HG02943 (cell line): Measurements from ENCODE around the gene NFIA.

Experiments
- ATAC-seq: cut with Tn5 transposase; IDR thresholded peaks from one replicate; pipeline ENCODE4 v1.9.1; 2021; ENCODE audit warnings: mild to moderate bottlenecking, low read depth, moderate library complexity; ENCODE audit not compliant: unreplicated experiment

The NFIA gene

DNA sequence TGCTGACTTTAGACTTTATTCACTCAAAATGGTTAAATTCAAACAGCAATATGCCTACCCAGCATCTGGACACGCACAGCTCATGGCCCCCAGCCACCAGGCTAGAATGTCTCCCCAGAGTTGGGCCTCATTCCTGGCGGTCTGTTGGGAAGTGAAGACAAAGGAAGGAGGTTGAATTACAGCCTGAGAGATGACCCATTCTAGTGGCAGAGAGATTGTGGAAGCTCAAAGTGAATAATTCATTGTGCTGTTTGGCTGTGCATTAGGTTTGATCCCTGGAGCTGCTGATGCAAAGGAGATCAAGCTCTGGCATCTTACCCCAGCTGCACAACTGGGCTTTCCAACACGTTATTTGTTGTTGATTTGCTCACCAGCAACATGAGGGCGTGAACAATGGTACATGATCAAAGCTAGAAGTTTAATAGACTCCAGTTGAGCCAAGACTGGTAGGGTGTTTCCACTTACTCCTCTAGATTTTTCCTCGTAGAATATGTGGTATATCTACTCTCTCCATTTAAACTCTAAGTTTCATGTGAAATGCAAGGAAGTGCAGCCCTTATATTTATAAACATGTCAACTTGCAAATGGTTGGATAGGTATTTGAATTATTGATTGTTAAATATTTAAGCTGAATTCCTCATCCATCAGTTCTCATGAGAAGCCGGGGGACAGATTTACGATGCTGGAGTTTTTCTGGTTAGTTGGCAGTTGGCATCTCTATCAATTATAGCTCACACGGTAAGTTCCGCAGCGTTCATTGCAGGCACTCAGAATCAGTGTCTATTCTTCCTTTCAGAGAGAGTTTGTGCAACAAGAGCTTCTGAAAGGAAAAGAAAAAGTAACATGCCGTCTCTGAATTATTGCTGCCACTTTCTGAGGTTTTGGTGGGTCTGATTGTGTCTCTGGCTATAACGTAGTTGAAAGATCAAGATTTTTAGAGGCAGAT is 419.9 kb downstream of the NFIA start:
- no peak for ATAC-seq

DNA sequence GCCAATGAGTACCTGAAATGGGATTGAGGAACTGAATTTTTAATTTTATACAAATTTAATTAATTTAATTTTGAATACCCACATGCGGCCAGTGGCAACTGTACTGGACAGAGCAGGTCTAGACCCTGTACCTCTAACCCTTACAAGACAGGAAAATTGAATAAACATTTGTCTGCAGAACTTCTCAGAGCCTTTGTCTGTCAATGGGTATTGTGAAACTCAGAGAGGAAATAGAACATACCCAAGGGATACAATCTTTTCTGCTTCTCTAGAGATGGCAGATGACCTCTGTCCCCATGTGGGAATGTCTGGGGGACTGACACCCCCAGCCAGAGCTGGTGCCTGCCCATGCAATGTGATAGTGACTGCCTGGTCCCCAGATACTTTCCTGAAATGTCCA is 421.9 kb downstream of the NFIA start:
- ATAC-seq = no peak

DNA sequence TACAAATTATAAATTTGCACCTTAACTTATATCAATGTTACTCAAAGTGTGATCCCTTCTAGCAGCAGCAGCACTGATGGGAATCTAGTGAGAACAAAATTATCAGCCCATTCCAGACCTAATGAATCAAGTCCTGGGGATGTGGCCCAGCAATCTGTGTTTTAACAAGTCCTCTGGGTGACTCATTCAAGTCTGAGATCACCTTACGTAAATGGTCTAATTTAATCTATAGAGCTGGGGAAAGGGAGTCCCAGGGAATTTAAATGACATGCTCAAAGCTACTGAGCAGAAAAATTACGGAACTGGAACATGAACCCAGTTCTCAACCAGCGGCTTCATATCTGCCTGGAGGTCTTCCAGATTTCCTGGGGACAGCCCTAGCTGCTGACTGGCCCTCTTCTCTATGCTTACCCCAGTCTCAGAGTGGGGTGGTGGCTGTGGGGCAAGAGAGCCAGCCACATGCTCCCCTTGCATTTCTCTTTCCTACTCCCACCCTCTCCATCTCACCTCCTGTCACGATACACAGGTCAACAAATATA is 422.6 kb downstream of the NFIA start:
- no peak for ATAC-seq

DNA sequence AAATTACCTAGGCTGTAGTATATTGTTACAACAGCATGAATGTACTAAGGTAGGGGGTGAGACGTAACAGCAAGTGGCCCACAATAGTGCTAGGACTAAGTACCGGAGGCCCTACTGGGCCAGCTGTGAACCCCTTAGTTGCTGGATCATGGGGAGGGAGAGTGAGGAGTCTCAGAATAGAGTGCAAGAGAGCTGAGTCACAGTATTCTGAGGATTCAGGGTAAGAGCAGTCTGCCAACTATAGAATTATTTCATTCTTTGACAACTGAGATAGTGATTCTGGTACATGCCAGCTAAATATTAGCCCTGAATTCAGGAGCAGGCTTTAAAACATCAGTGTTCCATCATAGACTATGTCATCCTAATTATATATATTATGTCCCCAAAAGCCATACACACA is 423.9 kb downstream of the NFIA start:
- ATAC-seq = no peak

DNA sequence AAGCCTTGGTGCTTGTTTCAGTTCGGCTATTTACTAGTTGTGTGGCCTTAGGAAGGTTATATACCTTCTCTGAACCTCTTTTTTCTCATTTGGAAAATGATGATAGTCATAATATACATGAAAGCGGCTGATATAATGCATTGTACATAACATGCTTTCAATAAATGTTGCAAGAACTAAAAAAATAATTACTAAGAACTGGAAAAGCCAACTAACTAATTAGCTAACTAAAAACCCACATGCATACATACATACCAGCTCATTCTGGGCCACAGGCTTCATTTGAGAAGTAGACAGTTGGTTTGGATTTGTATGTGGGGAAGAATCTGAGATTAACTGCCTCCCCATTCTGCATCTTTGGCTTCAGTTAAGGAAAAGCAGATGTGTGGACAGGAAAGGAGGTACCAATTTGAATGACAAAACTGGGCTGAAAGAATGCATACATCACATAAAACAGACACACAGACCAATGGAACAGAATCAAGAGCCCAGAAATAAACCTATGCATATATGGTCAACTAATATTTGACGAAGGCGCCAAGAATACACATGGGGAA is 424.7 kb downstream of the NFIA start:
- no peak for ATAC-seq
